Karpas-422 (cell line): ENCODE measurements around the gene DNASE1L3. TPM values are rescaled to one million over a fixed set of nuclear protein-coding genes. Genes with fewer than 3 reads are reported as not detected.

Experiments
- DNase-seq: peaks from one replicate; pipeline ENCODE4 v3.0.0-alpha.2; 2015
- H2AFZ ChIP-seq: fragments of 200-600 bp; sonication (generic); 2 replicates; pipeline ENCODE4 v1.6.1; 2014; ENCODE audit warnings: antibody characterized with exemption, low read length, mixed read lengths
- H3K27ac ChIP-seq: fragments of 200-600 bp; sonication (generic); 2 replicates; pipeline ENCODE4 v1.5.1; 2014; ENCODE audit warnings: mild to moderate bottlenecking, low read length, moderate library complexity
- H3K27me3 ChIP-seq: fragments of 200-600 bp; sonication (generic); 2 replicates; pipeline ENCODE4 v1.6.1; 2014; ENCODE audit warnings: low read length, mixed read lengths
- H3K36me3 ChIP-seq: fragments of 200-600 bp; sonication (generic); 2 replicates; pipeline ENCODE4 v1.6.1; 2014; ENCODE audit warnings: low read length, mixed read lengths; ENCODE audit not compliant: insufficient read depth
- H3K4me1 ChIP-seq: fragments of 200-600 bp; sonication (generic); 2 replicates; pipeline ENCODE4 v1.6.1; 2014; ENCODE audit warnings: mild to moderate bottlenecking, low read length, mixed read lengths
- H3K4me2 ChIP-seq: fragments of 200-600 bp; sonication (generic); 2 replicates; pipeline ENCODE4 v1.6.1; 2014; ENCODE audit warnings: low read length, low read depth, mild to moderate bottlenecking; ENCODE audit not compliant: poor library complexity, severe bottlenecking
- H3K4me3 ChIP-seq: fragments of 200-600 bp; sonication (generic); 2 replicates; pipeline ENCODE4 v1.5.1; 2014; ENCODE audit warnings: mild to moderate bottlenecking, antibody characterized with exemption, low read length, mixed read lengths
- H3K79me2 ChIP-seq: fragments of 200-600 bp; sonication (generic); 2 replicates; pipeline ENCODE4 v1.6.1; 2014; ENCODE audit warnings: mild to moderate bottlenecking, low read length, mixed read lengths
- H3K9ac ChIP-seq: fragments of 200-600 bp; sonication (generic); 2 replicates; pipeline ENCODE4 v1.6.0; 2014; ENCODE audit warnings: low read length
- H3K9me2 ChIP-seq: fragments of 200-600 bp; sonication (generic), shearing (Covaris generic); replicated peaks from 2 replicates; pipeline ENCODE4 v1.6.0; 2014; ENCODE audit warnings: mild to moderate bottlenecking, low read length, moderate library complexity; ENCODE audit not compliant: insufficient read depth
- H3K9me3 ChIP-seq: fragments of 300-700, 200-600 bp; sonication (generic); 2 replicates; pipeline ENCODE4 v1.6.1; 2014; ENCODE audit warnings: low read length, mixed read lengths
- H4K20me1 ChIP-seq: fragments of 200-600 bp; sonication (generic); 2 replicates; pipeline ENCODE4 v1.6.1; 2014; ENCODE audit warnings: mild to moderate bottlenecking, antibody characterized with exemption, low read length, low read depth; ENCODE audit not compliant: insufficient read depth
- total RNA-seq: library from RNA; depleted of rRNA; stranded (reverse); fragments of >200 nt; shearing (Covaris generic); gene quantifications from 2 replicates; pipeline ENCODE4 v1.2.3, GENCODE V29; 2014; ENCODE audit warnings: low replicate concordance

The DNASE1L3 gene
- total RNA-seq, 1 experiment from 2014 or later, result not detected

- Histone ChIP-seq H4K20me1 (no peaks in the 10 kb centered on the region), H3K79me2 (no peaks in the 10 kb centered on the region), H3K27me3 (no peaks in the 10 kb centered on the region), H3K4me1 (no peaks in the 10 kb centered on the region), H3K4me2 (no peak overlapping the region), H3K4me3 (no peak overlapping the region), H3K27ac (no peak overlapping the region), H3K9ac (no peak overlapping the region), H3K36me3 (no peaks in the 10 kb centered on the region), H3K9me2 (no peaks in the 10 kb centered on the region), H3K9me3 (no peaks in the 10 kb centered on the region), H2AFZ (no peak overlapping the region)
- no peak for DNase-seq
Measured at GRCh38 chr3:58192069-58192468, 18.7 kb downstream of the DNASE1L3 start.

GRCh38 chr3:58191361-58191991 is 19.3 kb downstream of the DNASE1L3 start:
- Histone ChIP-seq H4K20me1 (no peaks in the 10 kb centered on the region), H3K9me3 (no peaks in the 10 kb centered on the region)

GRCh38 chr3:58190882-58191281 is 19.9 kb downstream of the DNASE1L3 start:
- no peak overlapping the region for H3K4me3 ChIP-seq
- no peak overlapping the region for H3K27ac ChIP-seq
- H4K20me1 ChIP-seq, result no peaks in the 10 kb centered on the region
- H3K9me2 ChIP-seq, result no peaks in the 10 kb centered on the region
- no peaks in the 10 kb centered on the region for H3K36me3 ChIP-seq
- H3K4me1 ChIP-seq, result no peaks in the 10 kb centered on the region
- H3K9ac ChIP-seq, result no peak overlapping the region
- no peak overlapping the region for H2AFZ ChIP-seq
- DNase-seq, result no peak
- H3K9me3 ChIP-seq, result no peaks in the 10 kb centered on the region
- no peaks in the 10 kb centered on the region for H3K79me2 ChIP-seq
- no peak overlapping the region for H3K4me2 ChIP-seq
- no peaks in the 10 kb centered on the region for H3K27me3 ChIP-seq

More at GRCh38 chr3:58191361-58191991, 19.3 kb downstream of the DNASE1L3 start:
- no peak overlapping the region for H3K4me2 ChIP-seq
- H3K79me2 ChIP-seq, result no peaks in the 10 kb centered on the region
- H3K27ac ChIP-seq, result no peak overlapping the region
- DNase-seq, result no peak
- no peaks in the 10 kb centered on the region for H3K36me3 ChIP-seq
- no peak overlapping the region for H3K9ac ChIP-seq
- no peak overlapping the region for H3K4me3 ChIP-seq
- no peaks in the 10 kb centered on the region for H3K9me2 ChIP-seq
- no peaks in the 10 kb centered on the region for H3K4me1 ChIP-seq
- no peaks in the 10 kb centered on the region for H3K27me3 ChIP-seq
- no peak overlapping the region for H2AFZ ChIP-seq

- Histone ChIP-seq H3K27me3 (no peaks in the 10 kb centered on the region), H3K36me3 (no peaks in the 10 kb centered on the region), H3K4me3 (no peak overlapping the region), H3K79me2 (no peaks in the 10 kb centered on the region), H3K9me2 (no peaks in the 10 kb centered on the region), H3K9me3 (no peaks in the 10 kb centered on the region), H3K4me2 (no peak overlapping the region), H2AFZ (no peak overlapping the region), H4K20me1 (no peaks in the 10 kb centered on the region), H3K9ac (no peak overlapping the region), H3K4me1 (no peaks in the 10 kb centered on the region), H3K27ac (no peak overlapping the region)
- DNase-seq, result no peak
Measured at GRCh38 chr3:58190291-58190690, 20.5 kb downstream of the DNASE1L3 start.

- H2AFZ ChIP-seq, result no peak overlapping the region
- no peaks in the 10 kb centered on the region for H3K27me3 ChIP-seq
- no peaks in the 10 kb centered on the region for H3K79me2 ChIP-seq
- H4K20me1 ChIP-seq, result no peaks in the 10 kb centered on the region
- no peaks in the 10 kb centered on the region for H3K9me2 ChIP-seq
- H3K4me3 ChIP-seq, result no peak overlapping the region
- no peak overlapping the region for H3K27ac ChIP-seq
- H3K4me2 ChIP-seq, result no peak overlapping the region
- H3K9ac ChIP-seq, result no peak overlapping the region
- no peaks in the 10 kb centered on the region for H3K9me3 ChIP-seq
- DNase-seq, result no peak
- H3K4me1 ChIP-seq, result no peaks in the 10 kb centered on the region
- no peaks in the 10 kb centered on the region for H3K36me3 ChIP-seq
Measured at GRCh38 chr3:58189691-58190090, 21.1 kb downstream of the DNASE1L3 start.

GRCh38 chr3:58188921-58189451 is 21.8 kb downstream of the DNASE1L3 start:
- no peak for DNase-seq
- H3K9ac ChIP-seq, result no peak overlapping the region

GRCh38 chr3:58188173-58188564 is 22.6 kb downstream of the DNASE1L3 start:
- no peak for DNase-seq
- Histone ChIP-seq H3K27ac (no peak overlapping the region), H3K4me3 (no peak overlapping the region), H3K27me3 (no peaks in the 10 kb centered on the region), H3K9me2 (no peaks in the 10 kb centered on the region), H4K20me1 (no peaks in the 10 kb centered on the region), H2AFZ (no peak overlapping the region), H3K4me1 (no peaks in the 10 kb centered on the region), H3K9ac (no peak overlapping the region), H3K36me3 (no peaks in the 10 kb centered on the region), H3K79me2 (no peaks in the 10 kb centered on the region), H3K4me2 (no peak overlapping the region), H3K9me3 (no peaks in the 10 kb centered on the region)

More at GRCh38 chr3:58188921-58189451, 21.8 kb downstream of the DNASE1L3 start:
- no peaks in the 10 kb centered on the region for H3K9me3 ChIP-seq
- H2AFZ ChIP-seq, result no peak overlapping the region
- no peaks in the 10 kb centered on the region for H3K27me3 ChIP-seq
- no peaks in the 10 kb centered on the region for H3K79me2 ChIP-seq
- H3K4me1 ChIP-seq, result no peaks in the 10 kb centered on the region
- H3K4me2 ChIP-seq, result no peak overlapping the region
- no peaks in the 10 kb centered on the region for H4K20me1 ChIP-seq
- H3K9me2 ChIP-seq, result no peaks in the 10 kb centered on the region
- H3K27ac ChIP-seq, result no peak overlapping the region
- no peaks in the 10 kb centered on the region for H3K36me3 ChIP-seq
- no peak overlapping the region for H3K4me3 ChIP-seq

- Histone ChIP-seq H3K4me3 (no peak overlapping the region), H3K36me3 (no peaks in the 10 kb centered on the region), H3K9me3 (no peaks in the 10 kb centered on the region), H4K20me1 (no peaks in the 10 kb centered on the region), H3K4me2 (no peak overlapping the region), H3K9ac (no peak overlapping the region), H2AFZ (no peak overlapping the region), H3K27ac (no peak overlapping the region), H3K79me2 (no peaks in the 10 kb centered on the region), H3K27me3 (no peaks in the 10 kb centered on the region), H3K4me1 (no peaks in the 10 kb centered on the region), H3K9me2 (no peaks in the 10 kb centered on the region)
- no peak for DNase-seq
Measured at GRCh38 chr3:58184982-58185360, 25.8 kb downstream of the DNASE1L3 start.
